Activated naive CD8-positive, alpha-beta T cell treated with anti-CD3 and anti-CD28 coated beads, Interleukin-2, amount 10 ng/mL, durations not matched to agents 7 days and 5 days (primary cell): ENCODE results near the gene USP32. TPM values are rescaled to one million over a fixed set of nuclear protein-coding genes. Genes with fewer than 3 reads are reported as not detected.
"Not testable (repeated sequence)": the region's sequence is repeated elsewhere in the genome, so short reads cannot be mapped to it uniquely, and the experiment has no call there.

ENCODE experiments used
- ATAC-seq: fragments of 150-1000 bp; cut with Tn5 transposase; one replicate; pipeline ENCODE4 v1.10.0; 2021; ENCODE audit warnings: low read depth, moderate library complexity
- POLR2A ChIA-PET: fragments of 350-600 bp; sonication (Branson Sonifier 250); formaldehyde crosslinking; loops from one replicate; lab custom pipeline; 2021; ENCODE audit warnings: antibody characterized with exemption; lab: Charles Lee
- DNase-seq: peaks from one replicate; pipeline ENCODE4 v3.0.0; 2021
- H3K27ac Mint-ChIP-seq: one replicate; pipeline ENCODE4 v1.8.0; 2022; ENCODE audit warnings: mild to moderate bottlenecking, mixed read lengths
- H3K27me3 Mint-ChIP-seq: one replicate; pipeline ENCODE4 v1.8.0; 2022; ENCODE audit warnings: mild to moderate bottlenecking, moderate library complexity, mixed read lengths
- H3K36me3 Mint-ChIP-seq: one replicate; pipeline ENCODE4 v1.8.0; 2021; ENCODE audit warnings: mild to moderate bottlenecking, mixed read lengths
- H3K4me1 Mint-ChIP-seq: one replicate; pipeline ENCODE4 v1.8.0; 2021; ENCODE audit warnings: mixed read lengths
- H3K4me3 Mint-ChIP-seq: one replicate; pipeline ENCODE4 v1.8.0; 2022; ENCODE audit warnings: mild to moderate bottlenecking, moderate library complexity, mixed read lengths
- H3K9me3 Mint-ChIP-seq: one replicate; pipeline ENCODE4 v1.8.0; 2021; ENCODE audit warnings: mixed read lengths
- total RNA-seq, 2 experiments: library from RNA; stranded (reverse); gene quantifications; one replicate each; pipeline ENCODE4 v1.2.3, GENCODE V29; 2021

USP32 gene
- total RNA-seq, 2 experiments from 2014 or later, result 37.0 to 38.5 TPM

DNA sequence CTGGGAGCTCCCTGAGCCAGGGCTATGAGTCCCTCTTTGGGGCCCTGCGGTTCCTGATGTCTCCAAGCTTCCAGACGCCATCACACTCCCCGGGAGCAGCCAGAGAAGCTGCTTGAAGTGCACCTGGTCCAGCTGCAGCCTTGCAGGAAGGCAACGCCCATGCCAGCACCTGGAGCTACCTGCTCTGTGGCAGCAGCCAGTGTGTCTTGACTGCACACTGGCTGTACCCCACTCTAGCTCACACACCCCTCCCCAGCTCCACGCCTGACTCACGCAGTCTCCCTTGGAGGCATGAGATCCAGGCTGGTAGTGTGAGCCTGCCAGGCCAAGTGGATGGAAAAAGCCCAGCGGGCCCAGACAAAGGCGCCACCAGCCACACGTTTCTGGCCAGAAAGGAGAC is 63.3 kb downstream of the USP32 start:
- no peaks in the 10 kb centered on the region for H3K9me3 Mint-ChIP-seq
- POLR2A ChIA-PET, result no interaction called here

GRCh38 chr17:60327901-60328273 is 64.0 kb downstream of the USP32 start:
- H3K27me3 Mint-ChIP-seq, result no peaks in the 10 kb centered on the region
- no peak overlapping the region for H3K4me3 Mint-ChIP-seq
- POLR2A ChIA-PET, result no interaction called here
- H3K27ac Mint-ChIP-seq, result no peak overlapping the region
- H3K36me3 Mint-ChIP-seq, result peaks cover 8% of the 10 kb centered on the region
- no peaks in the 10 kb centered on the region for H3K4me1 Mint-ChIP-seq
- DNase-seq, result no peak
- ATAC-seq, result no peak
- H3K9me3 Mint-ChIP-seq, result no peaks in the 10 kb centered on the region

More for the DNA sequence above, 63.3 kb downstream of the USP32 start:
- no peaks in the 10 kb centered on the region for H3K27me3 Mint-ChIP-seq
- H3K36me3 Mint-ChIP-seq, result peaks cover 8% of the 10 kb centered on the region
- no peak overlapping the region for H3K27ac Mint-ChIP-seq
- H3K4me3 Mint-ChIP-seq, result no peak overlapping the region
- H3K4me1 Mint-ChIP-seq, result no peaks in the 10 kb centered on the region
- ATAC-seq, result no peak
- no peak for DNase-seq

DNA sequence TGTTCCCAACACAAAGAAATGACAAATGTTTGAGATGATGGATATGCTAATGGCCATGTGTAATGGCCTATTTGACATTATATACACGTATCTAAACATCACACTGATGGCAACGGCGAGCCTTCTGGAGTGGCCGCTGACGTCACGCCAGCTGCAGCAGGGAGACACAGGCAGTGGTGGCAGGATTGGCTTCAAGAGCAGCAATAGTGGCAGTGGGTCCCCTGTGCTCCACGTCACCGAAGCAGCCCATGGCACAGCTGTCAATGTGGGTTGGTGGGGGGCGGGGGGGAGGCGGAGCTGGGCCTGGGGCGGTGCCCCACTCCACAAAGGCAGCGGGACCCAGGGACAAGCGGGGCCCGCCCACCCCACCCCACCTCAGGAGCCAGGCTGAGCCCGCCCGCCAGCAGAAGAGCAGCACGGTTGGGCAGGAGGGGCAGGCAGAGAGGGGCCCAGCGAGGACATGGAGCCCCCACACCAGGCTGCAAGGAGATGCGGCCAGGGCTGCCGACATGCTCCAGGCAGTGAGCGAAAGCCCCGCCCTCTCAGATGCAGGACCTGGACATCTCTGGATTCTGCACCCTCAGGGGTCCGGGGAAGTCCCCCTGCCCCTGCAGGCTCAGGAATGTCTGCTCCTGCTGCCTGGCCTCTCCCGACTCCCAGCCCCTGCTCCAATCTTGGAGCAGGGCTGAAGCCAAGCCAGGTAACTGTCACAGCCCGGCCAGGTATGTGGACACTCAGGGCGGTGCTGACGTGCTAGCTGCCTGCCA is 64.6 kb downstream of the USP32 start:
- peaks cover 8% of the 10 kb centered on the region for H3K36me3 Mint-ChIP-seq
- no peak for ATAC-seq
- H3K4me1 Mint-ChIP-seq, result no peaks in the 10 kb centered on the region
- no peak overlapping the region for H3K27ac Mint-ChIP-seq
- H3K27me3 Mint-ChIP-seq, result no peaks in the 10 kb centered on the region
- DNase-seq, result no peak
- no peaks in the 10 kb centered on the region for H3K9me3 Mint-ChIP-seq
- H3K4me3 Mint-ChIP-seq, result no peak overlapping the region
- POLR2A ChIA-PET, result no interaction called here

DNA sequence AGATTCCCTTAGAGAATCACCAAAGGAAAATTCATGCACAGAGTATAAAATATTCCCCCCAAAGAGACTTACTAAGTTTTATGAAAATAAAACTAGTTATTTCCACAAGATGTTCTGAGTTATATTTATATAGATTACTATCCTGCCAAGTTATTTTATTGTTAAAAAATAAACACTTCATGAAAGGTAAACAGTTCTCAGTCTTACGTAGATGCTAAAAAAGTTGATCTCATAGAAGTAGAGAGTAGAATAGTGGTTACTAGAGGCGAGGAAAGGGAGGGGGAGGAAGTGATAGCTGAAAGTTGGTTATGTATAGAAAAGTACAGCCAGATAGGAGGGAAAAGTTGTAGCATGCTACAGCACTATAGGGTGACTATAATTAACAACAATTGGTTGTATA is 65.2 kb downstream of the USP32 start:
- Mint-ChIP-seq H3K4me3 (no peak overlapping the region), H3K4me1 (no peaks in the 10 kb centered on the region), H3K36me3 (peaks cover 8% of the 10 kb centered on the region), H3K27ac (no peak overlapping the region), H3K27me3 (no peaks in the 10 kb centered on the region), H3K9me3 (no peaks in the 10 kb centered on the region)
- no peak for DNase-seq
- POLR2A ChIA-PET, result no interaction called here
- no peak for ATAC-seq

DNA sequence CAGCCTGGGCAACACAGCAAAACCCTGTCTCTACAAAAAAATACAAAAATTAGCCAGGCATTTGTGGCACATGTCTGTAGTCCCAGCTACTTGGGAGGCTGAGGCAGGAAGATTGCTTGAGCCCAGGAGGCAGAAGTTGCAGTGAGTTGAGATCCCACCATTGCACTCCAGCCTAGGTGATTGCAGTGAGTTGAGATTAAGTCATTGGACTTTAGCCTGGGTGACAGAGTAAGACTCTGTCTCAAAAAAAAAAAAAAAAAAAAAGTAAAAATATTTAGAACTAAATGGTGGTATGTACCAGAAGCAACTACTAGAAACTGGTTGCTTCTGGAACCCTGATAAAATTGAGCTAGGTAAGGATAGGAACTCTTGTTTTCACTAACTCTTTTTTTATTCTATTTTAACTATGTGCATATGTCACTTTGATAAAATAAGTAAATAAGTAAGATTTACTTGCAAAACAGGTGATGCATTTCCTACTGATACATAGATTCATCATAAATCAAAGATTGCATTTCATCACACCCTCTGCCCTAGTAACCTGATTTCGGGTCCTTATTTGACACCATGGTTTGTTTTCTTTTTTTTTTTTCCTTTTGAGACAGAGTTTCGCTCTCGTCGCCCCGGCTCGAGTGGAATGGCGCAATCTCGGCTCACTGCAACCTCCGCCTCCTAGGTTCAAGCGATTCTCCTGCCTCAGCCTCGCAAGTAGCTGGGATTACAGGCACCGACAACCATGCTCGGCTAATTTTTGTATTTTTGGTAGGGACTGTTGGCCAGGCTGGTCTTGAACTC is 66.0 kb downstream of the USP32 start:
- Mint-ChIP-seq H3K27ac (no peak overlapping the region), H3K9me3 (no peaks in the 10 kb centered on the region), H3K36me3 (peaks cover 8% of the 10 kb centered on the region), H3K4me3 (no peak overlapping the region), H3K27me3 (no peaks in the 10 kb centered on the region), H3K4me1 (no peaks in the 10 kb centered on the region)
- POLR2A ChIA-PET, result no interaction called here
- ATAC-seq (no peak), DNase-seq (no peak)

GRCh38 chr17:60323754-60324153 is 68.2 kb downstream of the USP32 start:
- no peaks in the 10 kb centered on the region for H3K27me3 Mint-ChIP-seq
- no peak overlapping the region for H3K27ac Mint-ChIP-seq
- peaks cover 1% of the 10 kb centered on the region for H3K4me1 Mint-ChIP-seq
- H3K36me3 Mint-ChIP-seq, result peaks cover 4% of the 10 kb centered on the region
- DNase-seq, result no peak
- POLR2A ChIA-PET, result no interaction called here
- ATAC-seq, result no peak
- H3K4me3 Mint-ChIP-seq, result no peak overlapping the region
- no peaks in the 10 kb centered on the region for H3K9me3 Mint-ChIP-seq

DNA sequence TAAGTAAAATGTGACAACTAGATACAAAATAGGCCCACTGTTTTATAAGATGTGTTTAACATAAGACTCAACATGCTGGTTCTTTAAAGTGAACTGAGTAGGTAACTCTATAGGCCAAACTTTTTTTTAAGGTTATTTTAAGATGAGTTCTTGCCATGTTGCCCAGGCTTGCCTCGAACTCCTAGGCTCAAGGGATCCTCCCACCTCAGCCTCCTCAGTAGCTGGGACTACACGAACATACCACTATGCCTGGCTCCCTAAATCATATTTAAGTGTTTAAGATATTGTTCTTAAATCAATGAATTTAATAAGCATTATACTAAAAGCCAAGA is 69.9 kb downstream of the USP32 start:
- DNase-seq (no peak), ATAC-seq (no peak)
- Mint-ChIP-seq H3K4me3 (no peak overlapping the region), H3K9me3 (no peaks in the 10 kb centered on the region), H3K27ac (no peak overlapping the region), H3K27me3 (no peaks in the 10 kb centered on the region), H3K4me1 (peaks cover 1% of the 10 kb centered on the region), H3K36me3 (peaks cover 1% of the 10 kb centered on the region)
- POLR2A ChIA-PET, result no interaction called here

DNA sequence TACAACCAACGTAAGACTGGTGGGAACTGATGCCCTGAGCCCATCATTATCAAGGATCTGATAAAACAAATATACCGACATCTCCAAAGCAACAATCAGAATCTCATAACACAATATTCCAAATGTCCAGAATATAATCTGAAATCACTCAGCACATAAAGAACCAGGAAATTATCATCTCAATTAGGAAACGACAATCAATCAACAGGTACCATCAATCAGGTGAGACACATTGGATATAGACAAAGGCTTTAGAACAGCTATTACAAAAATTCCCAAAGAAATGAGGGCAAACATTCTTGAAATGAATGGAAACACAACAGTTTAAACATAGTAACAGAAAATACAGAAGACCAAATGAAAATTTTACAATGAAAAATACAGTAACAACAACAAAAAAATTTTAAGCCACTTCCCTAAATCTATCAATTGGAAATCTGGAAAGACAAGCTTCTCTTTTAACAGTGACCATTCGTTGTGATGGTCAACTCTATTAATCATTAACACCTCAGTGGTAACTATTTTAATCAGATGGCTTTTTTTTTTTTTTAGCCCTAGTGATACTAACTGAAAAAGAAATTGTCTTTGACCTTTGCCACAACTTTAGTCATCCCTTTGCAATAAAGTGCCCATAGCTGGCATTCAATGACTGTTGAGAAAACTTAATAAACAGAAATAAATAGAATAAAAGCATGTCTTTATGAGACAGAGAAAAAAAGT is 70.4 kb downstream of the USP32 start:
- H3K4me1 Mint-ChIP-seq, result peaks cover 1% of the 10 kb centered on the region
- H3K36me3 Mint-ChIP-seq, result no peaks in the 10 kb centered on the region
- no peak overlapping the region for H3K4me3 Mint-ChIP-seq
- POLR2A ChIA-PET, result no interaction called here
- no peak overlapping the region for H3K27ac Mint-ChIP-seq
- no peaks in the 10 kb centered on the region for H3K9me3 Mint-ChIP-seq
- DNase-seq, result no peak
- H3K27me3 Mint-ChIP-seq, result no peaks in the 10 kb centered on the region
- ATAC-seq, result no peak

DNA sequence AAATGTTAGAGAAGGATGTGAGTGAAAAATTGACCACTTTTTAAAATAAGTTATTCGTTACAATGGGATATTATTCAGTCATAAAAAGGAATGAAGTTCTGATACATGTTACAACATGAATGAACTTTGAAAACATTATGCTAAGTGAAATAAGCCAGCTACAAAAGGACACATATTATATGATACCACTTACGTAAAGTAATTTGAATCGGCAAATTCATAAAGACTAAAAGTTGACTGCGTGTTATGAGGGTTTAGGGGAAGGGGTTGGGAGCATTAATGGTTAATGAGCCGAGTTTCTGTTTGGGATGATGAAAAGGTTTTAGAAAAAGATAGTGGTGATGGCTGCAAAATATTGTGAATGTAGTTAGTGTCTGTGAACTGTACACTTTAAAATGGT is 73.1 kb downstream of the USP32 start:
- POLR2A ChIA-PET, result no interaction called here
- Mint-ChIP-seq H3K27ac (no peak overlapping the region), H3K27me3 (no peaks in the 10 kb centered on the region)

DNA sequence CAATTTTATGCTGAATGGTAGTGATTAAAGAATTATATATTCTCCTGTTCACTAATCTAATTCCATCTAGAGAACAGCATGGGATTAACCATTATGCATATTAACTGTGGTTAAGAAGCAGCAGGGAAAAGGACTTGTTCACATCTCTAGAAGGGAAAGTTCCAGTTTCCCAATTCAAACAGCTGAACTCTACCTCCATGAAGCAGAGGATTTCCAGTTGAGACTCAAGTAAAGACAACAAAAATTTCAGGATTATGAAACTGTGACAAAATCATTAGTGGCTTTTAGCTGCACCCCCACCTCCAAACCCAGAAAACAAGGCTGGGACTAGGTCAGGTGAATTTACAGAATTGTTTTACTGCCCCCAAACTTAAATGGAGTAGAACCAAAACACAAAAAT is 73.6 kb downstream of the USP32 start:
- Mint-ChIP-seq H3K27ac (no peak overlapping the region), H3K27me3 (no peaks in the 10 kb centered on the region), H3K4me3 (no peak overlapping the region), H3K36me3 (peaks cover 3% of the 10 kb centered on the region), H3K9me3 (no peaks in the 10 kb centered on the region), H3K4me1 (peaks cover 7% of the 10 kb centered on the region)
- DNase-seq (no peak), ATAC-seq (no peak)
- POLR2A ChIA-PET, result no interaction called here

More for the DNA sequence above, 73.1 kb downstream of the USP32 start:
- Mint-ChIP-seq H3K4me3 (no peak overlapping the region), H3K36me3 (peaks cover 3% of the 10 kb centered on the region), H3K9me3 (no peaks in the 10 kb centered on the region), H3K4me1 (peaks cover 5% of the 10 kb centered on the region)
- ATAC-seq (no peak), DNase-seq (no peak)

- H3K36me3 Mint-ChIP-seq, result peaks cover 5% of the 10 kb centered on the region
- H3K27me3 Mint-ChIP-seq, result no peaks in the 10 kb centered on the region
- no peak overlapping the region for H3K27ac Mint-ChIP-seq
- POLR2A ChIA-PET, result no interaction called here
- ATAC-seq, result no peak
- H3K4me3 Mint-ChIP-seq, result no peak overlapping the region
- DNase-seq, result no peak
- peaks cover 8% of the 10 kb centered on the region for H3K4me1 Mint-ChIP-seq
- no peaks in the 10 kb centered on the region for H3K9me3 Mint-ChIP-seq
Measured at GRCh38 chr17:60315650-60316049, 76.3 kb downstream of the USP32 start.

- POLR2A ChIA-PET, DNase-seq, H3K27ac Mint-ChIP-seq, H3K4me1 Mint-ChIP-seq, H3K27me3 Mint-ChIP-seq, H3K4me3 Mint-ChIP-seq, H3K9me3 Mint-ChIP-seq, ATAC-seq: not testable (repeated sequence)
- H3K36me3 Mint-ChIP-seq, result peaks cover 10% of the 10 kb centered on the region
Measured at GRCh38 chr17:60314900-60315299, 77.0 kb downstream of the USP32 start.

GRCh38 chr17:60314423-60314822 is 77.5 kb downstream of the USP32 start:
- H3K9me3 Mint-ChIP-seq, result no peaks in the 10 kb centered on the region
- H3K4me3 Mint-ChIP-seq, result no peak overlapping the region
- H3K27ac Mint-ChIP-seq, result no peak overlapping the region
- peaks cover 8% of the 10 kb centered on the region for H3K4me1 Mint-ChIP-seq
- POLR2A ChIA-PET, result no interaction called here
- peaks cover 14% of the 10 kb centered on the region for H3K36me3 Mint-ChIP-seq
- DNase-seq (no peak), ATAC-seq (no peak)
- no peaks in the 10 kb centered on the region for H3K27me3 Mint-ChIP-seq
